IPS DF 6.9 (cell line): ENCODE results near the gene TGFB3.
"Not testable (repeated sequence)": the region's sequence is repeated elsewhere in the genome, so short reads cannot be mapped to it uniquely, and the experiment has no call there.

Experiments
- DNase-seq: peaks from one replicate; pipeline ENCODE4 v3.0.0-alpha.2; 2013; ENCODE audit warnings: low read depth, low spot score
- H3K27ac ChIP-seq: one replicate; pipeline ENCODE4 v1.5.1; 2013; ENCODE audit warnings: low read length, control low read depth
- H3K27me3 ChIP-seq: 2 replicates; pipeline ENCODE4 v1.6.1; 2013; ENCODE audit warnings: mild to moderate bottlenecking, low read length; ENCODE audit not compliant: control insufficient read depth, insufficient read depth
- H3K36me3 ChIP-seq: 2 replicates; pipeline ENCODE4 v1.6.1; 2013; ENCODE audit warnings: low read length; ENCODE audit not compliant: control insufficient read depth, insufficient read depth
- H3K4me1 ChIP-seq: 2 replicates; pipeline ENCODE4 v1.6.1; 2013; ENCODE audit warnings: low read length; ENCODE audit not compliant: control insufficient read depth, insufficient read depth
- H3K4me3 ChIP-seq: 2 replicates; pipeline ENCODE4 v1.5.1; 2013; ENCODE audit warnings: mild to moderate bottlenecking, low read length
- H3K9me3 ChIP-seq: 2 replicates; pipeline ENCODE4 v1.6.1; 2013; ENCODE audit warnings: low read length, inconsistent platforms; ENCODE audit not compliant: control insufficient read depth, insufficient read depth
- WGBS: extraction: QIAGEN DNeasy Blood & Tissue Kit; methylation state at CpG from one replicate; pipeline ENCODE4 v1.1.7; 2013; ENCODE audit warnings: mixed read lengths, missing lambda C conversion rate; ENCODE audit not compliant: insufficient read length, insufficient coverage; 5-methylcytosine and 5-hydroxymethylcytosine counted together

Gene TGFB3

DNA sequence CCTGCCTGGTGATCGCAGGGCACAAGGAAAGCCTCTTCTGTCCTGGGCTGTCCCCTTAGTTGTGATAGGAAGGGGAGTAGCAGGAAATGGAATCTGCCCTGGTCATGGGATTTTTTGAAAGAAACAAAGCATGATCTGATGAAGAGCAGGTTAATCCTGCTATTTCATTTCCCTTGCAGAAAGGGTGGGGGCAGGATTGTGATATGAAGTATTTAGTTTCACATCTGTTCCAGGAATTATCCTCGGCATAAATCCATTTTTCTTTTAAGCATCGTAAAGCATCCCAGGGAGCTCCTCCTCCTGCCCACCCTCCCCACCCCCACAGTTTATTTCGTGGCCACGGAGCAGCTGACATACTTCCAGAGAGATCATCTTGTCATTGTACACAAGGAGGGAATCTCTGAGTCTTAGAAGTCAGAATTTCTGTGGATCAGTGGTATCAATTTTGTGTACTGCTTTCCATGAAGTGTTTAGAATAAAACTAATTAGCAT lies 53.1 kb downstream of the TGFB3 start:
- Histone ChIP-seq H3K27me3 (no peaks in the 10 kb centered on the region), H3K9me3 (no peaks in the 10 kb centered on the region), H3K36me3 (no peaks in the 10 kb centered on the region), H3K27ac (no peak overlapping the region), H3K4me3 (no peak overlapping the region), H3K4me1 (no peaks in the 10 kb centered on the region)
- WGBS = no CpG with 5 or more reads among the region's 5 CpGs
- no peak for DNase-seq

GRCh38 chr14:75927564-75928087 lies 54.2 kb downstream of the TGFB3 start:
- no peaks in the 10 kb centered on the region for H3K9me3 ChIP-seq
- H3K4me3 ChIP-seq = no peak overlapping the region
- DNase-seq = no peak
- no peaks in the 10 kb centered on the region for H3K27me3 ChIP-seq
- no peaks in the 10 kb centered on the region for H3K4me1 ChIP-seq
- no CpG with 5 or more reads among the region's 6 CpGs for WGBS
- no peaks in the 10 kb centered on the region for H3K36me3 ChIP-seq
- no peak overlapping the region for H3K27ac ChIP-seq

DNA sequence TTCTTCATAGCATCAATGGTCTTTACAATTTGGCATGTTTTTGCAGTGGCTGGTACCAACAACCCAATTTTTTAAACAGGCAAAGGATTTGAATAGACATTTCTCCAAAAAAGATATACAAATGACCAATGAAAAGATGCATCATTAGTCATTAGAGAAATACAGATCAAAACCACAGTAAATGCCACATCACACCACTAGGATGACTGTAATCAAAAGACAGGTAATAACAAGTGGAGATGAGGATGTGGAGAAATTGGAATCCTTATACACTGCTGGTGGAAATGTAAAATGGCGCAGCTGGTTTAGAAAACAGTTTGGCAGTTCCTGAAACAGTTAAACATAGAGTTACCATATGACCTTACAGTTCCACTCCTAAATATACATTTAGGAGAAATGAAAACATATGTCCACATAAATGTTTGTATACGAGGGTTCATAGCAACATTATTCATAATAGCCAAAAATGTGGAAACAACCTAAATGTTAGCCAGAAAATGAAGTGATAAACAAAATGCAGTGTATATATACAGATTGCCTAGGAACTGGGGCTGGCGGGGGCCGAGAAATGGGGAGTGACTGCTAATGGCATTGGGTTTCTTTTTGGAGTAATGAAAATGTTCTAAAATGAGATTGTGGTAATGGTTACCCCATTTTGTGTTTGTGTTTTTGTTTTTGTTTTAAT lies 55.2 kb downstream of the TGFB3 start:
- no peaks in the 10 kb centered on the region for H3K36me3 ChIP-seq
- WGBS = no CpG with 5 or more reads among the region's 4 CpGs
- H3K4me1 ChIP-seq = no peaks in the 10 kb centered on the region
- no peak overlapping the region for H3K27ac ChIP-seq
- no peaks in the 10 kb centered on the region for H3K27me3 ChIP-seq
- H3K9me3 ChIP-seq = no peaks in the 10 kb centered on the region
- H3K4me3 ChIP-seq = no peak overlapping the region
- DNase-seq = no peak

GRCh38 chr14:75925141-75925840 lies 56.5 kb downstream of the TGFB3 start:
- DNase-seq, H3K27me3 ChIP-seq, H3K4me1 ChIP-seq, H3K27ac ChIP-seq, H3K4me3 ChIP-seq, H3K9me3 ChIP-seq, H3K36me3 ChIP-seq: not testable (repeated sequence)
- WGBS = no CpG with 5 or more reads among the region's 54 CpGs

DNA sequence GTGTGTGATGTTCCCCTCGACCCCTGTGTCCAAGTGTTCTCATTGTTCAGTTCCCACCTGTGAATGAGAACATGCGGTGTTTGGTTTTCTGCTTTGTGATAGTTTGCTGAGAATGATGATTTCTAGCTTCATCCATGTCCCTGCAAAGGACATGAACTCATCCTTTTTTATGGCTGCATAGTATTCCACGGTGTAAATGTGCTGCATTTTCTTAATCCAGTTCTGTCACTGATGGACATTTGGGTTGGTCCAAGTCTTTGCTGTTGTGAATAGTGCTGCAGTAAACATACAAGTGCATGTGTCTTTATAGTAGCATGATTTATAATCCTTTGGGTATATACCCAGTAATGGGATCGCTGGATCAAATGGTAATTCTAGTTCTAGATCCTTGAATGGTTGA lies 61.4 kb downstream of the TGFB3 start:
- not testable (repeated sequence) for H3K36me3 ChIP-seq, H3K27ac ChIP-seq, H3K4me3 ChIP-seq, H3K9me3 ChIP-seq, H3K27me3 ChIP-seq, DNase-seq, H3K4me1 ChIP-seq
- WGBS = no CpG with 5 or more reads among the region's 4 CpGs

DNA sequence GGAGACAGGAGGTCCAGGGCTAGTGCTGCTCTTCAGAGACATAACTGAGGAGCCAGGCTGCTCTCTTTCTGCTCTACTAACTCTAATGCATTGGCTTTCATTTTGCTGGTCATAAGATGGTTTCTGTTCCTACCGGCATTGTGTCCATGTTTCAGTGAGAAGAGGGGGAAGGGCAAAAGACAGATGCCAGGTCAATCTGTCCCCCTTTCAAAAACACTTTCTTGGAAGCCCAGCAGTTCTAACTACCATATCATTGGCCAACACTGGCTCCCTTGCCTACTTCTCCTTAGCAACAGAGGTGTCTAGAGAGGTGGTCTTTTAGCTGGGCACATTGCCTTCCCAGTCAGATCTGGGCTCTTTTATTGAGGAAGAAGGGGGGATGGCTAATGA lies 63.9 kb downstream of the TGFB3 start:
- WGBS = no CpG with 5 or more reads among the region's 1 CpG
- Histone ChIP-seq H3K36me3 (no peaks in the 10 kb centered on the region), H3K27ac (no peak overlapping the region), H3K4me1 (no peaks in the 10 kb centered on the region), H3K27me3 (no peaks in the 10 kb centered on the region), H3K4me3 (no peak overlapping the region), H3K9me3 (no peaks in the 10 kb centered on the region)
- DNase-seq = no peak

DNA sequence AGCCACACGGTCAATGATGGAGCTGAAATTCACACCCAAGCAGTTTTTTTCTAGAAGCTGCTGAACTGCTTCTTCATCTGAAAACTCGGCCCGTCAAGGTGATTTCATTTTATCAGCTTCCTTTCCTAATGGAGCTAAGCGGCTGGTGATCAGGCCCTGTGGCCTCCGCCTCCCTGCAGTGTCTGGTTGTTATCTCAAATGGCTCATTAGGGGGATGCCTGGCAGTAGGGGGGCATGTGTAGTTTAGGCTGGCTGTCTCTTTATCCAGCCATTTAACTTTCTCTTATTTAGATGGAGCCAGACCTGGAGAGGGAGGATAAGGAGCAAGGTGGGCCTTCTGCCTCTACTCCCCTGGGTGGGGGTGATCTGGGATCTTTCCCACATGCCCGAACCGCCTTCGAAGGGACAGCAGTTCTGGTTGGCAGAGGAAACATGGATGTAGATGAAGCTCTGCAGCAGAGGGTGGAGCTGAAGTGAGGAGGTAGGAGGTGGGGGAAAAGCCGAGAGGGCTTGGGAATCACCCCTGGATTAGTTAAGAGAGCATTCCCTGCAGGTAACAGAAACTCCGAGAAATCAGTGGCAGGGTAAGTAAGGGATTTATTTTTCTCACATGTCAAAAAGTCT lies 64.4 kb downstream of the TGFB3 start:
- Histone ChIP-seq H3K4me1 (no peaks in the 10 kb centered on the region), H3K27ac (no peak overlapping the region), H3K9me3 (no peaks in the 10 kb centered on the region), H3K4me3 (no peak overlapping the region), H3K27me3 (no peaks in the 10 kb centered on the region), H3K36me3 (no peaks in the 10 kb centered on the region)
- WGBS = no CpG with 5 or more reads among the region's 10 CpGs
- no peak for DNase-seq

DNA sequence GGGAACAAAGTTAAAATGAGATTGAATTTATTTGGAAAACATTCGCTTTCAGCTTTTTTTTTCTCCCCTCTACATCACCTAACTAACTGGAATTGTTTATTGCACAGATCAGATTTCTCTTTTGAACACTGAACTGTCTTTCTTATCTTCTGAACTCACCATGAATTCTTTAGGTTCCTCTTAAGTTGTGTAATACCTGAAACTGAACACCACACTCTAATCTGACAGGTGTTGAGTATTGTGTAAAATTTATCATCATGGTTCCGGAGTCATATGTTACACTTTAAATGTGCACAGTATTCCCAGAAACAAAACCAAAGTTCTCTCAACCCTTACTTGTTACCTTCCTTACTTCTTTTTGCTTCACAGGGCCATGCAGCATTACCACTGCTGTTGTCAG lies 66.8 kb downstream of the TGFB3 start:
- Histone ChIP-seq H3K4me1 (no peaks in the 10 kb centered on the region), H3K9me3 (no peaks in the 10 kb centered on the region), H3K27me3 (no peaks in the 10 kb centered on the region), H3K27ac (no peak overlapping the region), H3K4me3 (no peak overlapping the region), H3K36me3 (no peaks in the 10 kb centered on the region)
- no peak for DNase-seq
- WGBS = no CpG with 5 or more reads among the region's 2 CpGs

GRCh38 chr14:75913183-75913582 lies 68.6 kb downstream of the TGFB3 start:
- H3K4me1 ChIP-seq = no peaks in the 10 kb centered on the region

DNA sequence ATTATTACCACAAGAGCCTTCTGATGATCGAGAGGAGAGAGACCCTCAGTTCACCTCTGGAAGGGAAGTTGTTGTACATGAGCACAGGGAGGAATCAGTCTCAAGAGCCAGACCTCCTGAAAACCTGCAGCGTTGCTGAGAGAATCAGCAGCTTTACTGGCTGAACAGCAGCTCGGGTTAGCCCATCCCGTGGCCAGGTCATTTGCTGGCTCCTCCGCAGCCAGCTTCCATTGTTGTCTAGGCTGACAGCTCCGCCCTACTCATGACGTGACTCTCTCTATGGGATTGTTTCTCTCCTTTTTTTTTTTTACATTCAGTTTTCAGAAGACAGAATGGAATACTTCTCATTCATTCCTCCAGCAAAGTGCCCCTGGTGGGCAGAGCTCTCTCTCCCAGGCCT lies 69.9 kb downstream of the TGFB3 start:
- H3K36me3 ChIP-seq = no peaks in the 10 kb centered on the region
- no peak overlapping the region for H3K4me3 ChIP-seq
- WGBS = no CpG with 5 or more reads among the region's 7 CpGs
- no peaks in the 10 kb centered on the region for H3K9me3 ChIP-seq
- no peak overlapping the region for H3K27ac ChIP-seq
- DNase-seq = no peak
- H3K4me1 ChIP-seq = no peaks in the 10 kb centered on the region
- no peaks in the 10 kb centered on the region for H3K27me3 ChIP-seq

More at GRCh38 chr14:75913183-75913582, 68.6 kb downstream of the TGFB3 start:
- Histone ChIP-seq H3K27me3 (no peaks in the 10 kb centered on the region), H3K36me3 (no peaks in the 10 kb centered on the region), H3K27ac (no peak overlapping the region), H3K4me3 (no peak overlapping the region), H3K9me3 (no peaks in the 10 kb centered on the region)
- no peak for DNase-seq
- no CpG with 5 or more reads among the region's 2 CpGs for WGBS
